PC-9 (cell line): Measurements from ENCODE around the gene PTPRG.

Experiments used
- CTCF ChIP-seq: fragments of 200-600 bp; sonication (generic); conservative IDR thresholded peaks from 2 replicates; pipeline ENCODE4 v1.6.1; 2017; ENCODE audit warnings: mixed run types, antibody characterized with exemption, mild to moderate bottlenecking, moderate library complexity
- EZH2 ChIP-seq: fragments of 200-600 bp; sonication (generic); IDR thresholded peaks from 2 replicates; pipeline ENCODE4 v1.8.0; 2017; ENCODE audit warnings: antibody characterized with exemption, low read depth

- TF ChIP-seq CTCF (no peak), EZH2 (no peak)
Observed at GRCh38 chr3:61662861-61663260, 101.5 kb downstream of the PTPRG start.
